ENCODE measurements around the gene KLRG1. TPM values are rescaled to one million over a fixed set of nuclear protein-coding genes. Genes with fewer than 3 reads are reported as not detected.

The KLRG1 gene
- total and polyA plus RNA-seq, 2 of the 4 experiments (the other 2 are of a cell fraction): 0.36 to 0.54 TPM

DNA sequence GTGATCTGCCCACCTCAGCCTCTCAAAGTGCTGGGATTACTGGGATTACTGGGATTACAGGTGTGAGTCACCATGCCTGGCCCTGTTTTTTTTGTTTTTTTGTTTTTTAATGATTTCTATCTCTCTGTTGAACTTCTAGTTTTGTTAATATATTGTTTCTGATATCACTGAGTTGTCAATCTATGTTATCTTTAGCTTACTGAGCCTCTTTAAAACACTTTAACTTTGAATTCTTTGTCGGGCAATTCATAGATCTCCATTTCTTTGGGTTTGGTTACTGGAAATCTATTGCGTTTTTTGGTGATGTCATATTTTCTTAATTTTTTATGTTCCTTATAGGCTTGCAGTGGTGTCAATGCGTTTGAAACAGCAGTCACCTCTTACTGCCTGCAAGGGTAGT is 9.2 kb upstream of the KLRG1 start:
- CTCF ChIA-PET: no interaction called here
- 38% methylated on average over 1 of the region's 3 CpGs; no CpG with 5 or more reads in 1 of the 2 experiments for WGBS, 2 experiments (ENCODE audit: extremely low coverage in 2 of 2, insufficient read length in 1 of 2)

More for the DNA sequence above, 9.2 kb upstream of the KLRG1 start:
- in situ Hi-C loops (cut with MboI; ENCODE audit: low sequenced_read_pairs): no loop called here
- no peak overlapping the region for H3K4ac ChIP-seq (ENCODE audit: low read depth, low read length)
- no peaks in the 10 kb centered on the region for H3K9me3 ChIP-seq (ENCODE audit: control insufficient read depth, insufficient read depth, low read length)
- no peaks in the 10 kb centered on the region for H3K4me1 ChIP-seq (ENCODE audit: control insufficient read depth, insufficient read depth, low read length)
- DNase-seq (no peak), ATAC-seq (ENCODE audit: low read depth) (no peak)
- no peak overlapping the region for H3K4me2 ChIP-seq (ENCODE audit: low read depth, low read length)
- no peak overlapping the region for H4K5ac ChIP-seq (ENCODE audit: low read depth, low read length)
- H2BK20ac ChIP-seq (ENCODE audit: low read depth, low read length): no peak overlapping the region
- no peak overlapping the region for H3K14ac ChIP-seq (replicated peaks; ENCODE audit: low read depth, low read length)
- H4K20me1 ChIP-seq (ENCODE audit: insufficient read depth, low read length): no peaks in the 10 kb centered on the region
- H2BK15ac ChIP-seq (ENCODE audit: low read depth, low read length): no peak overlapping the region
- POLR2A ChIA-PET (ENCODE audit: unreplicated experiment): no interaction called here
- H3K9ac ChIP-seq (ENCODE audit: low read depth, low read length): no peak overlapping the region
- no peak overlapping the region for H4K91ac ChIP-seq (ENCODE audit: insufficient read depth, low read depth, low read length)
- intact Hi-C loops (cut with micrococcal nuclease): no loop called here
- no peak overlapping the region for H3K27ac ChIP-seq (ENCODE audit: insufficient read depth, low read length)
- H4K8ac ChIP-seq (ENCODE audit: low read depth in 2 of 2, low read length in 2 of 2): no peak overlapping the region
- H3K79me1 ChIP-seq (ENCODE audit: low read depth in 1 of 2, low read length in 2 of 2): no peaks in the 10 kb centered on the region
- no peak overlapping the region for H2AFZ ChIP-seq (replicated peaks; ENCODE audit: low read length, poor library complexity)
- no peak overlapping the region for H2BK120ac ChIP-seq (ENCODE audit: low read depth, low read length)
- no peak overlapping the region for H2AK9ac ChIP-seq (replicated peaks; ENCODE audit: low read depth, low read length, poor library complexity)
- no peaks in the 10 kb centered on the region for H3K36me3 ChIP-seq (ENCODE audit: control insufficient read depth, insufficient read depth, low read length)
- H3K23ac ChIP-seq (ENCODE audit: low read depth, low read length): no peak overlapping the region
- no peak overlapping the region for H3K4me3 ChIP-seq (ENCODE audit: insufficient read depth, low read depth, low read length)
- H3K9me1 ChIP-seq (ENCODE audit: insufficient read depth, low read length): no peaks in the 10 kb centered on the region
- no peaks in the 10 kb centered on the region for H3K27me3 ChIP-seq (ENCODE audit: control insufficient read depth, insufficient read depth, low read length)
- H3K56ac ChIP-seq (ENCODE audit: extremely low read depth, insufficient read depth, low read length): no peak overlapping the region
- H3K18ac ChIP-seq (ENCODE audit: low read depth, low read length): no peak overlapping the region
- no TSS peak for BruUV-seq (replicated peaks)
- no peak overlapping the region for H2AK5ac ChIP-seq (ENCODE audit: low read depth, low read length)
- dilution Hi-C loops (cut with HindIII; ENCODE audit: low sequenced_read_pairs, unreplicated experiment): no loop called here
- no peak overlapping the region for H2BK5ac ChIP-seq (ENCODE audit: low read depth, low read length, poor library complexity, severe bottlenecking)
- TF ChIP-seq BHLHE40 (IDR thresholded peaks at IDR 0.05; ENCODE audit: low read depth, low read length): no peak
- TF ChIP-seq RFX5 (IDR thresholded peaks at IDR 0.05; ENCODE audit: low read depth, low read length): no peak
- TF ChIP-seq FOS (IDR thresholded peaks at IDR 0.05; ENCODE audit: low read depth, low read length): no peak
- TF ChIP-seq, protein P1, sequence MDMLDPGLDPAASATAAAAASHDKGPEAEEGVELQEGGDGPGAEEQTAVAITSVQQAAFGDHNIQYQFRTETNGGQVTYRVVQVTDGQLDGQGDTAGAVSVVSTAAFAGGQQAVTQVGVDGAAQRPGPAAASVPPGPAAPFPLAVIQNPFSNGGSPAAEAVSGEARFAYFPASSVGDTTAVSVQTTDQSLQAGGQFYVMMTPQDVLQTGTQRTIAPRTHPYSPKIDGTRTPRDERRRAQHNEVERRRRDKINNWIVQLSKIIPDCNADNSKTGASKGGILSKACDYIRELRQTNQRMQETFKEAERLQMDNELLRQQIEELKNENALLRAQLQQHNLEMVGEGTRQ (IDR thresholded peaks at IDR 0.05; ENCODE audit: low read depth, low read length): no peak

Measured in IMR-90 (cell line).